HG03060 (cell line): ENCODE results near the gene SPSB4.
"Not testable (repeated sequence)": the region's sequence is repeated elsewhere in the genome, so short reads cannot be mapped to it uniquely, and the experiment has no call there.

Experiments
- ATAC-seq: cut with Tn5 transposase; IDR thresholded peaks from one replicate; pipeline ENCODE4 v1.9.1; 2021; ENCODE audit warnings: low read depth, moderate number of reproducible peaks; ENCODE audit not compliant: unreplicated experiment

The SPSB4 gene

GRCh38 chr3:141093971-141094684 is 43.0 kb downstream of the SPSB4 start:
- no peak for ATAC-seq

DNA sequence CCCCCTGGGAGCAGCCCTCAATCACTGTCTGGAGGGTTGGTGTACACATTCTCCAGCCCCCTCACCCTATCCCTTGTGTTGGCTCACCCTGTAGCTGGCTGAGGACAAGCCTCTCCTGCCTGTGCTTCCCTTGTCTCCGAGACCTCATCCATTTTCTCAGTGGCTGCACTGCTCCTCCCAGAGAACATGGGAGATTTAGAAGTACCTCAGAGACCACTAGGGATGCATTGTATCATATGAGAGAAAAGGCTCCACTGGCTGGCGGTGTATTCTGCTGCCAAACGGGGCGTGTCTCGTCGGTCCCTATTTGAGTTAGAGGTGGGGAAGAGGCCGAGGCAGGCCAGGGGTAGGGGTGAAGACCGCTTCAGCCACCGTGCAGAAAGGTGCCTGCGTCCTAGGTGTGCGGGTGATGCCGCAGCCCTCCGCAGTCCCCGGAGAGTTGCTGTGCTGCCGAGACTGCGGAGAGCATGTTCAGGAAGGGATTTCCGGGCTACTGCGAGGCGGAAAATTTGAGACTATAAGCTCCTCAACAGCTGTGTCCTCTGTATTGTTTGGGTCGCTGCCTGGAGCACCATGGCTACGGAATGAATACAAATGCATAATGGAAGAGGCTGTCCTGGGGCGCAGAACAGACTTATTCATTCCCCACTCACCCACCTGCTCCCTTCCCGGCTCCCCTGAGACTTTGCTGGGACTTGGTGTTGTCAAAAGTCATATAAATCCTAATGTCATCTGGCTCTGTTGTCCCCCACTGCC is 43.8 kb downstream of the SPSB4 start:
- ATAC-seq = no peak

DNA sequence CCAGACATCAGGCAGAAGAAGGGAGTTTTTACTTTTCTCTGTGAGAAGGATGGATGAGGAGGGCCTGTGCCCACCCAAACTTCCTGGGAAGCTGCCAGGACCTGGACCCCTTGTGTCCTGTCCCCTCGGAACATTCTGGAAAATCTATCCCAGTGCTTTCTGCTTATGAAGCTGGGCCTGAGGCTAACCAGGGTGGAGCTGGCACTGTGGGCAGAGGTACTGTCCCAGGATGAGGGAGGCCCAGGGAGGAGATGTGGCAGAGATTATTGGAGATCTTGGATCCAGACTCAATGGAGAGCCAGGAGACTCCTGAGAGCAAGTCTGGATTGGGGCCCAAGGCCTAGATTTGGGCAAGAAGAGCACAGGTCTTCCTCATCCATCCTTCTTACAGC is 44.4 kb downstream of the SPSB4 start:
- ATAC-seq = no peak

GRCh38 chr3:141096164-141096563 is 45.0 kb downstream of the SPSB4 start:
- no peak for ATAC-seq

- ATAC-seq = no peak
Measured at GRCh38 chr3:141096981-141097380, 45.8 kb downstream of the SPSB4 start.

- no peak for ATAC-seq
Measured at GRCh38 chr3:141100112-141100511, 49.0 kb downstream of the SPSB4 start.

GRCh38 chr3:141100531-141101320 is 49.6 kb downstream of the SPSB4 start:
- no peak for ATAC-seq

GRCh38 chr3:141102372-141102771 is 51.2 kb downstream of the SPSB4 start:
- no peak for ATAC-seq

DNA sequence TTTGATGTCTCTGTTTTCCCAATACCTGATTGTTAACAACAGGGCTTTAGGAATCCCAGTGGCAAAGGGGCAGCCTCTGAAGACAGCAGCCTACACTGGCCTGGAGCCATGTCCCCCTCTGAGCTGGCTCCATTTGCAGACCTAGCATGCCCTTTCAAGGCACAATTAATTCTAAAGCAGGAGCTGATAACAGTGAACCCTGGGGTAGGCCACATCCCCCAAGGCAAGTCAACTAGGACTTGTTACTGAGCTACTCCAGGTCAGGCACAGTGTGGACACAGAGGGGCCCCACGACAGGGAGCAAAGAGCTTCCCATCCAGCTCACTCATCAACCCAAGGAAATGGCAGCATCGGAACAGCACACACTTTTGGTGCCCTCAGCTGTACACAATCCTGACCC is 51.9 kb downstream of the SPSB4 start:
- no peak for ATAC-seq

GRCh38 chr3:141103503-141103902 is 52.4 kb downstream of the SPSB4 start:
- ATAC-seq = no peak

DNA sequence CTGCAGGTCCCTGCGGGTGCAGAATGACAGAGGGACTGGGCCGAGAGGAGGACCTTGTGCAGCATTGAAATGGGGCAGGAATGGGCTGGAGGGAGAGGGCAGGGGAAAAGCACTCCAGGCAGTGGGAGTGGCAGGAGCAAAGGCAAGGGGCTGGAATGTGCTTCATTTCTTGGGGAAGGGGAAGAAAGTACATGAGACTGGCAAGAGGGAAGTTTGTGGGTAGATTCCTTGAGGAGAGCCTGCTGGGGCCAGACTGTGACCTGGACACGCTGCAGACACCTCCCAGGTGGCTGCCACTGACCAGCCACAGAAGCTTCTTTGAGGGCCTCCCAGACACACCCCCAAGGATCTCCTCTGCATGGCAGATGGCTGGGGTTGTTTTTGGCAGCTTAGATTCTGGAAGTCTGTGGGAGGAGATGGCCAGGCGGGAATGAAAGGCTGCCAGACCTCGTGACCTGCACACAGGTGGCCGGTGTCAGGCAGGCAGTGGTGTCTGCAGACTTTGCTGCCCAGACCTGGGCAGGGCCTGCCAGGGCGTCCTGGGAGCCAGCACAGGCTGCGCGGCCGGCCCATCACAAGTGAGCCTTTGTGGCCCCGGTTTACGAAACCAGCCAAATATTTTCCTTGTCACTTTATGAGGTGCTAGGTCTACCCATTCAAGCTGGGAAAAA is 53.1 kb downstream of the SPSB4 start:
- no peak for ATAC-seq

GRCh38 chr3:141105828-141106628 is 54.9 kb downstream of the SPSB4 start:
- ATAC-seq = no peak

GRCh38 chr3:141106842-141107241 is 55.7 kb downstream of the SPSB4 start:
- no peak for ATAC-seq

GRCh38 chr3:141108039-141108438 is 56.9 kb downstream of the SPSB4 start:
- no peak for ATAC-seq

- ATAC-seq = no peak
Measured at GRCh38 chr3:141109751-141110150, 58.6 kb downstream of the SPSB4 start.

- no peak for ATAC-seq
Measured at GRCh38 chr3:141110322-141110721, 59.2 kb downstream of the SPSB4 start.

- no peak for ATAC-seq
Measured at GRCh38 chr3:141111364-141112155, 60.4 kb downstream of the SPSB4 start.

DNA sequence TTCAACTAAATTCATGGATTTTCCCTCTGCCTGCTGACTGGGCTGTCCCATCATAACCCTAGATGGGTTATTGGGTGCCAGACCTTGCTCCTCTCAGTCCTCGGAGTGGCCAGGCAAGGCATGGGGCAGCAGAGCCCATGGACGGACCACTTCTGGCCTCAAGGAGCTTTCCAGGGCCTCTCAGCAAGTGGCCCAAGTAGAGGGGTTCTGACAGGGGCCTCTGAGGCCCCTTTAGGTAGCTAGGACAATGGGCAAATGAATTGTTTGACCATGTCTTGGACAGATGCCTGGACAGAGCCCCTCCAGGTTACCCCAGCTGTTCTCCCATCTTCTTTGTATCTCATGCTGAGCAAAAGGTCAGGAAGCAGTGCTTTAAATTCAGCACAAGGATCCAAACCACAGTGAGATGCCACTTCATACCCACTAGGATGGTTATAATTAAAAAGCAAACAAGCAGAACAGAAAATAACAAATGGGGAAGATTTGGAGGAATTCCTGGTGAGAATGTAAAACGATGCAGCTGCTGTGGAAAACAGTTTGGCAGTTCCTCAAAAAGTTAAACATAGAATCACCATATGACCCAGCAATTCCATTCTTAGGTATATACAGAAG is 61.6 kb downstream of the SPSB4 start:
- no peak for ATAC-seq

- ATAC-seq = not testable (repeated sequence)
Measured at GRCh38 chr3:141113680-141114079, 62.5 kb downstream of the SPSB4 start.
